HepG2 (cell line): Measurements from ENCODE around the gene RBM26. TPM values are rescaled to one million over a fixed set of nuclear protein-coding genes. Genes with fewer than 3 reads are reported as not detected.

Source experiments
- ATAC-seq: fragments of 200-7000 bp; cut with Tn5 transposase; 3 replicates; pipeline ENCODE4 v1.9.1; 2020; ENCODE audit warnings: mild to moderate bottlenecking, moderate library complexity
- BruUV-seq: library from RNA; stranded (reverse); fragments of 400-500 nt; replicated peaks from 2 replicates; lab custom pipeline; 2021; lab: Mats Ljungman, UMichigan
- CTCF ChIA-PET: fragments of 300-600 bp; formaldehyde crosslinking; extraction: SDS; loops from one replicate; lab custom pipeline; 2021; ENCODE audit warnings: low total read pairs, inconsistent platforms, low intra/inter-chr PET ratio; lab: Yijun Ruan, JAX
- POLR2A ChIA-PET: fragments of 350-600 bp; sonication (Branson Sonifier 250); formaldehyde crosslinking; loops from one replicate; lab custom pipeline; 2020; ENCODE audit warnings: antibody characterized with exemption, inconsistent platforms; lab: Yijun Ruan, JAX
- DNase-seq: peaks from one replicate; pipeline ENCODE4 v3.0.0-alpha.2; 2015; ENCODE audit warnings: low spot score
- FAIRE-seq: peaks from 3 replicates; lab custom pipeline; 2011; peaks lifted over from hg19 to GRCh38; lab: Jason Lieb, UNC
- H2AFZ ChIP-seq: one replicate; pipeline ENCODE4 v1.6.1; 2011; ENCODE audit warnings: low read length, inconsistent platforms
- H3K27ac ChIP-seq: fragments of 300-600 bp; 3 replicates; pipeline ENCODE4 v1.8.0; 2011; ENCODE audit warnings: mixed run types, mild to moderate bottlenecking, mixed read lengths, low read length, inconsistent platforms; ENCODE audit not compliant: insufficient read depth; ENCODE audit errors: extremely low read length
- H3K27me3 ChIP-seq, 2 experiments: fragments of 200-600 bp in 1 of 2; 2 replicates in 1 of 2; 3 replicates in 1 of 2; pipeline versions ENCODE4 v1.6.0 to v1.8.0; 2011; ENCODE audit warnings: low read length in 2 of 2, mild to moderate bottlenecking in 2 of 2, moderate library complexity in 2 of 2, inconsistent platforms in 1 of 2; ENCODE audit not compliant: insufficient read depth in 2 of 2, control insufficient read depth in 1 of 2
- H3K36me3 ChIP-seq, 2 experiments: fragments of 200-600 bp in 1 of 2; replicated peaks in 1 of 2; 2 replicates in 1 of 2; 3 replicates in 1 of 2; pipeline versions ENCODE4 v1.5.1 to v1.8.0; 2011; ENCODE audit warnings: low read length in 2 of 2, inconsistent platforms in 1 of 2; ENCODE audit not compliant: insufficient read depth in 2 of 2, control insufficient read depth in 1 of 2
- H3K4me1 ChIP-seq: 2 replicates; pipeline ENCODE4 v1.5.1; 2012; ENCODE audit warnings: low read length, inconsistent platforms; ENCODE audit not compliant: insufficient read depth
- H3K4me2 ChIP-seq: 2 replicates; pipeline ENCODE4 v1.6.0; 2011; ENCODE audit warnings: low read depth, low read length, inconsistent platforms
- H3K4me3 ChIP-seq, 3 experiments: fragments of 200-600 bp in 1 of 3; sonication (generic), shearing (Covaris generic) in 1 of 3; replicated peaks in 1 of 3; 2 replicates each; pipeline ENCODE4 v1.5.1; 2011 to 2016; ENCODE audit warnings: low read length in 3 of 3, inconsistent platforms in 2 of 3, low read depth in 2 of 3, mild to moderate bottlenecking in 2 of 3, control low read depth in 1 of 3, mixed read lengths in 1 of 3; ENCODE audit not compliant: insufficient read depth in 1 of 3
- H3K79me2 ChIP-seq: one replicate; pipeline ENCODE4 v1.6.1; 2011; ENCODE audit warnings: low read length, inconsistent platforms; ENCODE audit not compliant: insufficient read depth
- H3K9ac ChIP-seq: 2 replicates; pipeline ENCODE4 v1.6.0; 2011; ENCODE audit warnings: mild to moderate bottlenecking, low read depth, low read length, inconsistent platforms; ENCODE audit not compliant: insufficient read depth
- H3K9me3 ChIP-seq: 2 replicates; pipeline ENCODE4 v1.5.1; 2012; ENCODE audit warnings: mild to moderate bottlenecking, low read length
- H4K20me1 ChIP-seq: 2 replicates; pipeline ENCODE4 v1.6.0; 2011; ENCODE audit warnings: inconsistent platforms, mild to moderate bottlenecking, low read length, moderate library complexity; ENCODE audit not compliant: insufficient read depth
- BORCS8-MEF2B ChIP-seq: sonication (generic); formaldehyde crosslinking; IDR thresholded peaks from 2 replicates; pipeline ENCODE4 v1.8.0; 2022; ENCODE audit warnings: mild to moderate bottlenecking, missing genetic modification reagents
- E2F5 ChIP-seq: sonication (generic); formaldehyde crosslinking; conservative IDR thresholded peaks from 2 replicates; pipeline ENCODE4 v1.4.0; 2020; ENCODE audit warnings: missing genetic modification reagents
- ELF1 ChIP-seq: sonication (generic); formaldehyde crosslinking; IDR thresholded peaks from 2 replicates; pipeline ENCODE4 v1.4.0; 2020; ENCODE audit warnings: missing genetic modification reagents
- HMGXB4 ChIP-seq, 2 experiments: sonication (generic) in 1 of 2; formaldehyde crosslinking in 1 of 2; IDR thresholded peaks; 2 replicates each; pipeline versions ENCODE4 v1.4.0 to v1.6.1; 2018 to 2020; ENCODE audit warnings: missing genetic modification reagents in 2 of 2, borderline replicate concordance in 1 of 2, low read depth in 1 of 2, mild to moderate bottlenecking in 1 of 2, missing biosample characterization in 1 of 2
- MAF1 ChIP-seq: sonication (generic); formaldehyde crosslinking; IDR thresholded peaks from 2 replicates; pipeline ENCODE4 v1.5.0; 2020; ENCODE audit warnings: missing genetic modification reagents, borderline replicate concordance
- MAFG ChIP-seq: sonication (generic); formaldehyde crosslinking; IDR thresholded peaks from 2 replicates; pipeline ENCODE4 v1.5.1; 2020; ENCODE audit warnings: mild to moderate bottlenecking, missing genetic modification reagents
- POGZ ChIP-seq: sonication (generic); formaldehyde crosslinking; IDR thresholded peaks from 2 replicates; pipeline ENCODE4 v1.4.0; 2020; ENCODE audit warnings: mild to moderate bottlenecking, missing genetic modification reagents
- SAP130 ChIP-seq: IDR thresholded peaks from 2 replicates; pipeline ENCODE4 v1.6.1; 2016; ENCODE audit warnings: low read depth
- SOX5 ChIP-seq: IDR thresholded peaks from 2 replicates; pipeline ENCODE4 v1.6.1; 2016; ENCODE audit warnings: borderline replicate concordance
- TCF7L2 ChIP-seq: IDR thresholded peaks from 2 replicates; pipeline ENCODE4 v1.6.1; 2011; ENCODE audit warnings: mild to moderate bottlenecking, low read depth, low read length, moderate library complexity
- YY1 ChIP-seq: IDR thresholded peaks from 2 replicates; pipeline ENCODE4 v1.6.1; 2011; ENCODE audit warnings: low read length, low read depth, moderate library complexity, mild to moderate bottlenecking; ENCODE audit not compliant: insufficient read depth, insufficient replicate concordance
- ZFP36L1 ChIP-seq: sonication (generic); formaldehyde crosslinking; IDR thresholded peaks from 2 replicates; pipeline ENCODE4 v1.8.0; 2022; ENCODE audit warnings: mild to moderate bottlenecking, missing genetic modification reagents, moderate library complexity
- ZNF713 ChIP-seq: sonication (generic); formaldehyde crosslinking; IDR thresholded peaks from 2 replicates; pipeline ENCODE4 v1.4.0; 2020; ENCODE audit warnings: mild to moderate bottlenecking, missing genetic modification reagents
- ZNF740 ChIP-seq: sonication (generic); formaldehyde crosslinking; IDR thresholded peaks from 2 replicates; pipeline ENCODE4 v1.4.0; 2020; ENCODE audit warnings: missing genetic modification reagents
- WGBS: methylation state at CpG from one replicate; pipeline ENCODE4 v1.1.6; 2017; ENCODE audit warnings: low lambda C conversion rate; 5-methylcytosine and 5-hydroxymethylcytosine counted together
- in situ Hi-C: cut with HindIII; loops from 2 replicates; pipeline ENCODE4 v1.10.0; 2017; ENCODE audit warnings: low pct_unique_long_range_greater_than_20kb; ENCODE audit not compliant: extremely low pct_ligation_motif_present
- intact Hi-C: fragments of 100-400 bp; cut with micrococcal nuclease; formaldehyde crosslinking; loops from one replicate; pipeline ENCODE4 v1.10.0; 2022; ENCODE audit not compliant: unreplicated experiment
- polyA plus RNA-seq, 8 experiments: library from polyadenylated mRNA; depleted of rRNA in 3 of 8; stranded (reverse) in 7 of 8; unstranded in 1 of 8; fragments of >200 nt; fragmentation: Illumina TruSeq in 4 of 8; extraction: Trizol in 4 of 8; gene quantifications; 2 replicates each; pipeline versions ENCODE4 v1.2.1 to v1.2.3, GENCODE V29; 2011 to 2016; ENCODE audit warnings: low read depth in 4 of 8, missing spikeins in 1 of 8, mixed read lengths in 1 of 8; ENCODE audit not compliant: insufficient read depth in 1 of 8
- total RNA-seq, 5 experiments: library from RNA; depleted of rRNA; stranded (reverse); fragments of >200 nt; fragmentation: Illumina TruSeq; extraction: Trizol; gene quantifications; 2 replicates each; pipeline ENCODE4 v1.2.3, GENCODE V29; 2016; ENCODE audit warnings: low read depth in 1 of 5

Gene RBM26
- total and polyA plus RNA-seq, 2 of the 13 experiments (the other 11 are each of a cell fraction or from before 2014, with no cell fraction given), result 19.4 to 34.4 TPM

- CTCF ChIA-PET, result no interaction called here
- no TSS peak for BruUV-seq
- FAIRE-seq, result no peak
- H3K27ac ChIP-seq, result no peak overlapping the region
- no peak overlapping the region for H3K4me3 ChIP-seq
- in situ Hi-C loops, result no loop called here
- no peak for DNase-seq
- 0% methylated on average over 3 of the region's 5 CpGs for WGBS
- no peaks in the 10 kb centered on the region for H4K20me1 ChIP-seq
- peak overlapping the region; percentile 59; the same call in 1 of the 2 replicates for H3K4me2 ChIP-seq
- POLR2A ChIA-PET, result interaction anchor here (1.3 kb wide), 1 partner anchor 40 kb away, joined by 4 read pairs; the partner anchor contains the start of gene NDFIP2
- no peaks in the 10 kb centered on the region for H3K36me3 ChIP-seq
- H2AFZ ChIP-seq, result no peak overlapping the region
- TF ChIP-seq MAF1 (CRISPR knock-in tag) (no peak), TCF7L2 (no peak), ZNF740 (CRISPR knock-in tag) (no peak), ELF1 (CRISPR knock-in tag) (no peak), POGZ (CRISPR knock-in tag) (no peak), SAP130 (CRISPR knock-in tag) (no peak), HMGXB4 (CRISPR knock-in tag; IDR thresholded peaks at IDR 0.05; ENCODE audit: borderline replicate concordance in 1 of 2, low read depth in 1 of 2) (no peak), ZFP36L1 (no peak), BORCS8-MEF2B (no peak), ZNF713 (CRISPR knock-in tag) (no peak), YY1 (no peak), SOX5 (no peak), MAFG (CRISPR knock-in tag) (no peak), E2F5 (CRISPR knock-in tag) (no peak)
- H3K9me3 ChIP-seq, result no peaks in the 10 kb centered on the region
- peaks cover 22% of the 10 kb centered on the region for H3K4me1 ChIP-seq
- H3K9ac ChIP-seq, result no peak overlapping the region
- intact Hi-C loops, result no loop called here
- H3K79me2 ChIP-seq, result no peaks in the 10 kb centered on the region
- peak; percentile 75 for ATAC-seq
- no peaks in the 10 kb centered on the region for H3K27me3 ChIP-seq
Measured at GRCh38 chr13:79440958-79441528, 35.0 kb upstream of the RBM26 start.
